ENCODE measurements around the gene MRPS7. TPM values are rescaled to one million over a fixed set of nuclear protein-coding genes. Genes with fewer than 3 reads are reported as not detected.

MRPS7 gene
- total and polyA plus RNA-seq, 10 of the 15 experiments (the other 5 are each of a cell fraction or from before 2014, with no cell fraction given), result 88.4 to 217 (median 109) TPM

DNA sequence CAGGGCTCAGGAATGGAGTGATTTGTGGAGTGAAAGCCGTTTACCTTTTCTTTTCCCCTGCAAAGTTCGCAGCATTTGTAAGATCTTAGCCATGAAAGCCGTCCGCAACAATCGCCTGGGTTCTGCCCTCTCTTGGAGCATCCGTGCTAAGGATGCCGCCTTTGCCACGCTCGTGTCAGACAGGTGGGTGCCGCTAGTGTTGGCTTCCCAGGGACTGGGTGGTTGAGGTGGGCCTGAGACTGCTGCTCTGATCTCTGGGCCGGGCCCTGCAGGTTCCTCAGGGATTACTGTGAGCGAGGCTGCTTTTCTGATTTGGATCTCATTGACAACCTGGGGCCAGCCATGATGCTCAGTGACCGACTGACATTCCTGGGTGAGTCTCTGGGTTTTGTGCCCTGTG, 28.9 kb upstream of the MRPS7 start:
- in situ Hi-C loops (cut with MboI), result no loop called here
- ChIA-PET SMC1A (ENCODE audit: uncharacterized antibody, unreplicated experiment) (no interaction called here), POLR2A (no interaction called here), RAD21 (ENCODE audit: unreplicated experiment) (no interaction called here), CTCF (interaction anchor here (1.6 kb wide), 1 partner anchor 31 kb away, joined by 4 read pairs; no protein-coding TSS in a partner anchor)
- DNase-seq (ENCODE audit: low read depth, low spot score), result no peak
- no peaks in the 10 kb centered on the region for H3K9me3 ChIP-seq (replicated peaks; ENCODE audit: control insufficient read depth, insufficient read depth, low read length)
- ATAC-seq, result no peak
- no peak for FAIRE-seq
- H4K20me1 ChIP-seq (ENCODE audit: control insufficient read depth, insufficient read depth), result no peaks in the 10 kb centered on the region
- no peak overlapping the region for H3K4me2 ChIP-seq (ENCODE audit: control insufficient read depth, insufficient read depth)
- peaks cover 40 to 49% of the 10 kb centered on the region in 2 experiments for H3K36me3 ChIP-seq (ENCODE audit: control insufficient read depth in 2 of 2, insufficient read depth in 2 of 2, low read length in 1 of 2)
- H3K9ac ChIP-seq (ENCODE audit: control insufficient read depth, insufficient read depth, low read length), result no peak overlapping the region
- H3K79me2 ChIP-seq (ENCODE audit: control insufficient read depth, insufficient read depth, low read length), result no peaks in the 10 kb centered on the region
- TF ChIP-seq, protein P1, sequence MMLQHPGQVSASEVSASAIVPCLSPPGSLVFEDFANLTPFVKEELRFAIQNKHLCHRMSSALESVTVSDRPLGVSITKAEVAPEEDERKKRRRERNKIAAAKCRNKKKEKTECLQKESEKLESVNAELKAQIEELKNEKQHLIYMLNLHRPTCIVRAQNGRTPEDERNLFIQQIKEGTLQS (IDR thresholded peaks at IDR 0.05; ENCODE audit: borderline replicate concordance, extremely low read depth, low read depth, low read length), result no peak
- no peak for TF ChIP-seq SRF (IDR thresholded peaks at IDR 0.05; ENCODE audit: low read depth in 2 of 2, low read length in 2 of 2)
- TF ChIP-seq, protein P2, sequence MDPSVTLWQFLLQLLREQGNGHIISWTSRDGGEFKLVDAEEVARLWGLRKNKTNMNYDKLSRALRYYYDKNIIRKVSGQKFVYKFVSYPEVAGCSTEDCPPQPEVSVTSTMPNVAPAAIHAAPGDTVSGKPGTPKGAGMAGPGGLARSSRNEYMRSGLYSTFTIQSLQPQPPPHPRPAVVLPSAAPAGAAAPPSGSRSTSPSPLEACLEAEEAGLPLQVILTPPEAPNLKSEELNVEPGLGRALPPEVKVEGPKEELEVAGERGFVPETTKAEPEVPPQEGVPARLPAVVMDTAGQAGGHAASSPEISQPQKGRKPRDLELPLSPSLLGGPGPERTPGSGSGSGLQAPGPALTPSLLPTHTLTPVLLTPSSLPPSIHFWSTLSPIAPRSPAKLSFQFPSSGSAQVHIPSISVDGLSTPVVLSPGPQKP (IDR thresholded peaks at IDR 0.05; ENCODE audit: low read depth, low read length), result no peak
- no peak for TF ChIP-seq HDGF (IDR thresholded peaks at IDR 0.05)
- H3K27ac ChIP-seq (ENCODE audit: control insufficient read depth, insufficient read depth), result no peak overlapping the region
- intact Hi-C loops (cut with micrococcal nuclease; ENCODE audit: unreplicated experiment), result no loop called here
- no peak overlapping the region for H2AFZ ChIP-seq (ENCODE audit: control insufficient read depth, low read depth, low read length)
- no peaks in the 10 kb centered on the region for H3K4me1 ChIP-seq (ENCODE audit: control insufficient read depth, insufficient read depth, low read length)
- no peaks in the 10 kb centered on the region for H3K27me3 ChIP-seq (replicated peaks in 1 of 2; ENCODE audit: control insufficient read depth in 2 of 2, insufficient read depth in 2 of 2, low read length in 1 of 2)
- no peak overlapping the region for H3K4me3 ChIP-seq
- 97% methylated on average over 13 of the region's 13 CpGs for WGBS (ENCODE audit: insufficient coverage, insufficient replicate concordance, low lambda C conversion rate, missing lambda C conversion rate)
- BruUV-seq (replicated peaks), result no TSS peak
